Smooth muscle cell of the coronary artery (primary cell): ENCODE data around the gene CFAP47. TPM values are rescaled to one million over a fixed set of nuclear protein-coding genes. Genes with fewer than 3 reads are reported as not detected.

Source experiments
- total RNA-seq: library from RNA; depleted of rRNA; stranded (reverse); fragments of >200 nt; gene quantifications from 2 replicates; pipeline ENCODE4 v1.2.3, GENCODE V29; 2014; ENCODE audit warnings: low replicate concordance

CFAP47 gene
- total RNA-seq = not detected in 2 replicates

GRCh38 chrX:35919536-35920309 is at the start of gene CFAP47:
Gene CFAP47 (plus strand): TSS chrX:35919734. CDS start chrX:35919800, 66 bp downstream.

Other genes starting within 250 kb of the CFAP47 start
- not detected in 2 replicates for gene MAGEB16, start 121.4 kb upstream of the CFAP47 start, total RNA-seq